HG03159 (cell line): Measurements from ENCODE around the gene GOSR1.
"Not testable (repeated sequence)": the region's sequence is repeated elsewhere in the genome, so short reads cannot be mapped to it uniquely, and the experiment has no call there.

Experiments
- ATAC-seq: cut with Tn5 transposase; IDR thresholded peaks from one replicate; pipeline ENCODE4 v1.9.1; 2021; ENCODE audit warnings: mild to moderate bottlenecking, moderate library complexity; ENCODE audit not compliant: unreplicated experiment

The GOSR1 gene

GRCh38 chr17:30560117-30561026 is 83.2 kb downstream of the GOSR1 start:
- ATAC-seq, result not testable (repeated sequence)

DNA sequence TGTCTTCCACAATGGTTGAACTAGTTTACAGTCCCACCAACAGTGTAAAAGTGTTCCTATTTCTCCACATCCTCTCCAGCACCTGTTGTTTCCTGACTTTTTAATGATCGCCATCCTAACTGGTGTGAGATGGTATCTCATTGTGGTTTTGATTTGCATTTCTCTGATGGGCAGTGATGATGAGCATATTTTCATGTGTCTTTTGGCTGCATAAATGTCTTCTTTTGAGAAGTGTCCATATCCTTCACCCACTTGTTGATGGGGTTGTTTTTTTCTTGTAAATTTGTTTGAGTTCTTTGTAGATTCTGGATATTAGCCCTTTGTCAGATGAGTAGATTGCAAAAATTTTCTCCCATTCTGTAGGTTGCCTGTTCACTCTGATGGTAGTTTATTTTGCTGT is 84.6 kb downstream of the GOSR1 start:
- not testable (repeated sequence) for ATAC-seq

- not testable (repeated sequence) for ATAC-seq
Measured at GRCh38 chr17:30563131-30563904, 86.1 kb downstream of the GOSR1 start.

DNA sequence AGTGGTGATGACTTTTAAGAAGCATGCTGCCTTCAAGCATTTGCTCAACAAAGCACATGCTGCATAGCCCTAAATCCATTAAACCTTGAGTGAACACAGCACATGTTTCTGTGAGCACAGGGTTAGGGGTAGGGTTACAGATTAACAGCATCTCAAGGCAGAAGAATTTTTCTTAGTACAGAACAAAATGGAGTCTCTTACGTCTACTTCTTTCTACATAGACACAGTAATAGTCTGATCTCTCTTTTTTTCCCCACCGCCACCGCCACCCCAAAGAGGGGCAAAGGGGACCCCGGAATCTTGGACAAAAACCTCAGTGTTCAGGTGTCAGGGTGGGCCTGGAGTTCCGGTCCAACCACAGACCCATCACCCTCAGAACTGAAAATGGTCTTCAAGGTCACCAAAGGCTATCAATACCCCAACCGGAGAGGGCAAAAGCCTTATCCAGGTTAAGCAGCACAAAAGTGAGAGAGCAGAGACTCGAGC is 86.7 kb downstream of the GOSR1 start:
- ATAC-seq, result not testable (repeated sequence)

GRCh38 chr17:30564422-30565072 is 87.3 kb downstream of the GOSR1 start:
- ATAC-seq, result not testable (repeated sequence)

DNA sequence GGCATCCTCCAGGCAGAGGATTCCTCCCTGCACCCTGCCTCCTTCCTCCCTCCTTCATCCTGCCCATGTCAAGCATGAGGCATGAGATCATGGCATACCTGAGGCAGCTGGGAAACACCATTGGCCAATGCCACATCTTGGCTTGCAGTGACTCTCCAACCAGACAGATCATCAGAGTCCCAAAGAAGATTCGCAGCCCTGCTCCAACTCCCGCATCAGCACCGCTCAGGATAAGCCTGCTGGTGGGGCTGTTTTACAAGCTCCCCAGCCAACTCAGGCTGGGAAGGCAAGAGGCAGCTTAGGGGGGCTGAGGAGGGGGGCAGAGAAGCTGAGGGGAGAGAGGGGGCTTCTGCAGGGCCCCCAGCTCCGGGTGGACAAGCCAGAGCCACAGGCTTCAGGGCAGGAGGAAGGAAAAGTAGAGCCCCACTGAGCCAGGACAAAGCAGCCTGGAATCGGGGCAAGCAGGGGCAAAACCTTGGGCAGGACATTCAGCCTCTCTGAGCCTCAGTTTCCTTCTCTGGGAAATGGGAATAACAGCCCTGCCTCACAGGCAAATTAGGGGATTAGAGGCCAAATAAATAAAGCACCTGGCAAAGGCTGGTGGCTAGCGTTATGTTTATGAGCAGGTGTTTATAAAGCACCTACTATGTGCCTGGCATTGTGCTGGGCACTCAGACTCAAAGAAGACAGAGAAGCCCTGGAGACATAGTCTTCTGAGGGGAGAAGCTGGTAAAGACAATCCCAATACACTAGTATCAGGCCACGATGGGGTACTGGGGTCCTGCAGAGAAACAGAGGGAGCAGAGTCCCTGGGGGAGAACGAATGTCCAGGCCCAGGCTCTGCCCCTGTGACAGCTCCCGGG is 88.1 kb downstream of the GOSR1 start:
- ATAC-seq, result no peak

DNA sequence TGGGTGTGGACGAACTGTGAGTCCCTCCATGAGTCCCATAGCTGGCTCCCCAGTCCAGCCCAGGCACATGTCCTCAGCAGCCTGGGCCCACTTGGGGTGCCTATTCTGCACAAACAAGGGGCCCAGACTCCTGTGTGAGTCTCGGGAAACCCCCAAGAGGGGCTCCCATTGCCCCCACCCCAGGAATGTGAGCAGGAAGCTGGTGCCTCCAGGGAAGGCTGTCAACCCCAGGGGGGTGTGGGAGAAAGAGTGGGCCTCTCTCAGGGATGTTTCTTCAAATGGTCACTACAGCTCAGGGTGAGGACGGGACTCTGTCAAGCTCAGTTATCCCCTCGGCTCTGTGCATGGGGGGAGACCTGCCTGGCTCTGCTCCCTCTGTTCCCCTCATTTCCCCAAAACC is 88.9 kb downstream of the GOSR1 start:
- ATAC-seq, result not testable (repeated sequence)

DNA sequence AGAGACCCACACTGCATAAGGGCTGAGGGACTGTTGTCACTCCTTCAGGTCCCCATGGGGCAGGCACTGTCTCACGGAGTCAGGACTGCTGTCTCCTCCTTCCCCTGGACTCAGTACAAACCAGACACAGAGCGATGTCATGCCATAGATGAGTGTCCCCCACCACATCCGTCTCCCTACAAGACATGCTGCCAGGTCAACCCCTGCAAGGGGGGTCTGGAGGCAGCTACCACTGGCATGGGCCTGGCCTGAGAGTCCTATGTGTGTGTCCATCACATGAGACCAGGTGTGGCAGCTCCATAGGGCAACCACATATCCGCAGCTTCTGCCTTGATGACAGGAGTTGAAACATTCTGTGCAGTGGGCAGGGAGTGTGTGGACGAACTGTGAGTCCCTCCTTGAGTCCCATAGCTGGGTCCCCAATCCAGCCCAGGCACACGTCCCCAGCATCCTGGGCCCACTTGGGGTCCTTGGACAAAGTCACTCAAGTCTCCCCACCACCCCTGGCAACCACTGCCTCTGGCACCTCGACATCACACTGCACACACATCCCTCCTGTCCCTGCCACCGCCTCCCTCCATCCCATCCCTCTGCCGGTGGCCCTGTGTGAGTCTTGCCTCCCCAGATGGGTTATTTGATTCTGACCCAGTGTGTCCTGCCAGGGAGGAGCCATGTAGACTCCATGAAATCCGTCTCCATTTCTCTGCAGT is 89.5 kb downstream of the GOSR1 start:
- not testable (repeated sequence) for ATAC-seq

DNA sequence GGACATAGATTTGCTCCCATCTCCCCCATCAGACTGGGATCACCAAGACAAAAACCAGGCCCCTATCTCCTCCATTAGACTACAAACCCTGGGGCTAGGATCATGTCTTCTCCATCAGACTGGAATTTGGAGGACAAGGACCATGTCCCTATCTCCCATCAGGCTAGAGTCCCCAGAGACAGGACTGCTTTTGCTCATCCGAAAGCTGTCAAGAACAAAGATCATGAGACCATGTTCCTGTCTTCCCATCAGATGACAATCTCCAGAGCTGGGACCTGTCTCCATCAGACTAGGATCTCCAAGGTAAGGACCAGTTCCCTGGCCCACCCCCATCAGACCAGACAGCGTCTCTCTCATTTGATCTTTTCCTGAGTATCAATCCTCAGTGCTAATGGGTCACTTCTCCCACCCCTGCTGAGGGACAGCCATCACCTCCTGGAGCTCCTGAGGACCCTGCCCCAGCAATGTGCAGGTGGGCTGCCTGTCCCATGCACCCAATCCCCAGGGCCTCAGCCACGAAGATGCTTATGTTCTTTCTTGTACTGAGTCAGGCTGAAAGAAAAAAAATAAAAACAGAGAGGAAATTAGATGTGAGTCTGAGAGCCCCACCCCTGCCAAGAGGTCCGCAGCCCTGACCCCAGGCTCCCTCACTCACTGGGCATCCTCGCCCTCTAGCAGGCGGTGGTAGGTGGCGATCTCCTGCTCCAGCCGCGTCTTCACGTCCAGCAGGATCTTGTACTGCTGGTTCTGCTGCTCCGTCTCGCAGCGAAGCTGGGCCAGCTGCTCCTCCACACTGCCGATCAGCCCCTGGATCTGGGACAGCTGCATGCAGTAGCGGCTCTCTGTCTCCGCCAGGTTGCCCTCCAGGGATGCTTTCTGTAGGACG is 90.3 kb downstream of the GOSR1 start:
- no peak for ATAC-seq

DNA sequence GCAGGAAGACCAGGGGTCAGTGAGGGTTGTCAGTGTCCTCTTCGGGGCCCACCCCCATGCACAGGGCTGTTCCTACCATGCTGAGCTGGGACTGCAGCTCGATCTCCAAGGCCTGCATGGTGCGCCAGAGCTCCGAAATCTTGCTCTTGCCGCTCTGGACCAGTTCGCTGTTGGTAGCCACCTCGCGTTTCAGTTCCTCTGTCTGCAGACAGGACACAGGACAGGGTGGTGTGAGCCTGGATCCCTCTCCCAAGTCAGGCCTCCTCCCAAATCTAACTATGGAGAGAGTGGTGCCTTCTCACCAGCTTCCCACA is 90.9 kb downstream of the GOSR1 start:
- no peak for ATAC-seq

GRCh38 chr17:30569531-30570175 is 92.4 kb downstream of the GOSR1 start:
- ATAC-seq, result not testable (repeated sequence)

DNA sequence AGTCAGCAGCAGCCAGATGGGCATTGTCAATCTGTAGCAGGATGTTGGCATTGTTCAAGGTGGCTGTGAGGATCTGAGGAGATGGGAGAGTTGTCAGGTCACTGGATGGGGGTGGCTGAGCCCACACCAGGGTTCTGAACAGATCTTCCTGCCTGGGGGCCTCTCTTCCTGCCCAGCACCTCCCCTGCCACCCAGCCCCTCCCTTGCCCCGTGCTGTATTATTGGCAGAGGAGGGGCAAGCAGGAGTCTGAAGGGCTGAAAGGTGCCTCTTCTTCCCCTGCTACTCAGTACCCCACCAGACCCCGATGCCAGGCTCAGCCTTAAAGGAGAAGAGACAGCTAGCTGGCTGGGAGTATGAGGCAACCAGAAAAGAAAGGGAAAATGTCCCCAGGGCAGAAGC is 93.0 kb downstream of the GOSR1 start:
- no peak for ATAC-seq

DNA sequence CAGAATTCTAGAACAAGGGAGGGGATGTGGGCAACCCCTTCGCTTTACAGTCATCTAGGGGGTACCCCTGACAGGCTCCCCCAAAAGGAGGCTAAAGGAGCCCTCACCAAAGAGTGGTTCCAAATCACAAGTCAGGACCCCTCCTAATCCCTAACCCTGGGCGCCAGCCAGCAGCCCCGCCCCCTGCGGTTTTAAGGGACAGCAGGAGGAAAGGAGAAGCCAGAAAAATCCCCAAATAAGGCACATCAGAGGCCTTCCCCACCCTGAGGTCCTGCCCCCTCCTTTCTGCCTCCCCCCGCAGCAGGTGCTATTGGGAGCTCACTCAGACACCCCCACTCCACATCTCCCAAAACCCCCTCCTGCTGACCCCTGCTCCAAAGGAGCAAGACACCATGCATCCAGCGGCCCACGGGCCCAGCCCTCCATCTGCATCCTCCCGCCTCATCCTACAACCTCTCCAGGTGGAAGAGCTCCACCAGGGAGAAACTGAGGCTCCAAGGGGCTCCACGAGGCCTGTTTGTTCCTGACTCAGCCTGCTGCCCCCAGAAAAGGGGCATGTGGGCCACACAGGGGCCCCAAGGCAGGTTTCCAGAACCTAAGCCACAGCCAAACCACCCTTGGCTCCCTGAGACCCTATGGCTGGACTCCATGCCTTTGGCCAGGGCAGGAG is 93.5 kb downstream of the GOSR1 start:
- no peak for ATAC-seq

DNA sequence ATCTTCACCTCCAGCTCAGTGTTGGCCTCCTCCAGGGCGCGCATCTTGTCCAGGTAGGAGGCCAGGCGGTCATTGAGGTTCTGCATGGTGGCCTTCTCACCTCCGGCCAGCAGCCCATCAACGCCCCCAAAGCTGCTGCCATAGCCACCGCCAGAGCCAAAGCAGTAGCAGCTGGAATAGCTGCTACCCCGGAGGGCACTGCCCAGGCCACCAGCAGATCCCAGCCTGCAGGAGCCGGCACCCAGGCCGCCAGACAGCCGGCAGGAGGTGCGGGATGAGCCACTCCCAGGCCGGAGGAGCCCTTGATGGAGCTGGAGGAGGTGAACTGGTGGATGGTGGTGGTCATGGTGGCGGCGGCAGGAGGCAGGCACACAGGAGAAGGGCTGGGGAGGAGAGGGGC is 94.2 kb downstream of the GOSR1 start:
- not testable (repeated sequence) for ATAC-seq

GRCh38 chr17:30571921-30572320 is 94.7 kb downstream of the GOSR1 start:
- no peak for ATAC-seq

GRCh38 chr17:30572651-30573554 is 95.7 kb downstream of the GOSR1 start:
- not testable (repeated sequence) for ATAC-seq
